ENCODE data around the gene SNX12.
"Not testable (repeated sequence)": the region's sequence is repeated elsewhere in the genome, so short reads cannot be mapped to it uniquely, and the experiment has no call there.

DNA sequence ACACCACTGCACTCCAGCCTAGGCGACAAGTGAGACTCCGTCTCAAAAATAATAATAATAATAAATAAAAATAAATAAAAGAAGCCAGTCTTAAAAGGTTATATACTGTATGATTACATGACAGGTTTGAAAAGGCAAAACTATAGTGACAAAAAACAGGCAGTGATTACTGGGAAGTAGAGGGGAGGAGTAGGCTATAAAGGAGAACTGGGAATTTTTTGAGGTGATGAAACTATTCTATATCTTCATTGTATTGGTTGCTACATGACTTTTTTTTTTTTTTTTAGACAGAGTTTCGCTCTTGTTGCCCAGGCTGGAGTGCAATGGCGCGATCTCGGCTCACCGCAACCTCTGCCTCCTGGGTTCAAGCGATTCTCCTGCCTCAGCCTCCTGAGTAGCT lies 20.2 kb downstream of the SNX12 start:
- TF ChIP-seq, protein P1, sequence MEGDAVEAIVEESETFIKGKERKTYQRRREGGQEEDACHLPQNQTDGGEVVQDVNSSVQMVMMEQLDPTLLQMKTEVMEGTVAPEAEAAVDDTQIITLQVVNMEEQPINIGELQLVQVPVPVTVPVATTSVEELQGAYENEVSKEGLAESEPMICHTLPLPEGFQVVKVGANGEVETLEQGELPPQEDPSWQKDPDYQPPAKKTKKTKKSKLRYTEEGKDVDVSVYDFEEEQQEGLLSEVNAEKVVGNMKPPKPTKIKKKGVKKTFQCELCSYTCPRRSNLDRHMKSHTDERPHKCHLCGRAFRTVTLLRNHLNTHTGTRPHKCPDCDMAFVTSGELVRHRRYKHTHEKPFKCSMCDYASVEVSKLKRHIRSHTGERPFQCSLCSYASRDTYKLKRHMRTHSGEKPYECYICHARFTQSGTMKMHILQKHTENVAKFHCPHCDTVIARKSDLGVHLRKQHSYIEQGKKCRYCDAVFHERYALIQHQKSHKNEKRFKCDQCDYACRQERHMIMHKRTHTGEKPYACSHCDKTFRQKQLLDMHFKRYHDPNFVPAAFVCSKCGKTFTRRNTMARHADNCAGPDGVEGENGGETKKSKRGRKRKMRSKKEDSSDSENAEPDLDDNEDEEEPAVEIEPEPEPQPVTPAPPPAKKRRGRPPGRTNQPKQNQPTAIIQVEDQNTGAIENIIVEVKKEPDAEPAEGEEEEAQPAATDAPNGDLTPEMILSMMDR (tag by site-specific recombination; IDR thresholded peaks at IDR 0.05): not testable (repeated sequence)
- TF ChIP-seq SP2 (tag by site-specific recombination; IDR thresholded peaks at IDR 0.05); ZNF274 (IDR thresholded peaks at IDR 0.05; ENCODE audit: low read length); ZNF274 (tag by site-specific recombination; IDR thresholded peaks at IDR 0.05; ENCODE audit: borderline replicate concordance); ZNF223 (tag by site-specific recombination; IDR thresholded peaks at IDR 0.05); ZXDB (tag by site-specific recombination; IDR thresholded peaks at IDR 0.05); ZNF610 (tag by site-specific recombination; IDR thresholded peaks at IDR 0.05; ENCODE audit: borderline replicate concordance); ZNF433 (tag by site-specific recombination; IDR thresholded peaks at IDR 0.05; ENCODE audit: low read depth): not testable (repeated sequence)
- TF ChIP-seq, protein P2, sequence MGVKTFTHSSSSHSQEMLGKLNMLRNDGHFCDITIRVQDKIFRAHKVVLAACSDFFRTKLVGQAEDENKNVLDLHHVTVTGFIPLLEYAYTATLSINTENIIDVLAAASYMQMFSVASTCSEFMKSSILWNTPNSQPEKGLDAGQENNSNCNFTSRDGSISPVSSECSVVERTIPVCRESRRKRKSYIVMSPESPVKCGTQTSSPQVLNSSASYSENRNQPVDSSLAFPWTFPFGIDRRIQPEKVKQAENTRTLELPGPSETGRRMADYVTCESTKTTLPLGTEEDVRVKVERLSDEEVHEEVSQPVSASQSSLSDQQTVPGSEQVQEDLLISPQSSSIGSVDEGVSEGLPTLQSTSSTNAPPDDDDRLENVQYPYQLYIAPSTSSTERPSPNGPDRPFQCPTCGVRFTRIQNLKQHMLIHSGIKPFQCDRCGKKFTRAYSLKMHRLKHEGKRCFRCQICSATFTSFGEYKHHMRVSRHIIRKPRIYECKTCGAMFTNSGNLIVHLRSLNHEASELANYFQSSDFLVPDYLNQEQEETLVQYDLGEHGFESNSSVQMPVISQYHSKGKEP (tag by site-specific recombination; IDR thresholded peaks at IDR 0.05): not testable (repeated sequence)

All from HEK293 (cell line).